CD8-positive, alpha-beta memory T cell (primary cell): Measurements from ENCODE around the gene MYPN. TPM values are rescaled to one million over a fixed set of nuclear protein-coding genes. Genes with fewer than 3 reads are reported as not detected.
A peak's percentile ranks its signal among the peaks of the same experiment; 100 is the strongest.
"Not testable (repeated sequence)": the region's sequence is repeated elsewhere in the genome, so short reads cannot be mapped to it uniquely, and the experiment has no call there.

Experiments used
- CTCF ChIA-PET: fragments of 350-600 bp; sonication (Branson Sonifier 250); formaldehyde crosslinking; loops from one replicate; lab custom pipeline; 2021; ENCODE audit warnings: antibody characterized with exemption; lab: Charles Lee
- POLR2A ChIA-PET: fragments of 350-600 bp; sonication (Branson Sonifier 250); formaldehyde crosslinking; loops from one replicate; lab custom pipeline; 2021; ENCODE audit warnings: antibody characterized with exemption; lab: Charles Lee
- DNase-seq, 5 donors: peaks; one replicate each; pipeline versions ENCODE4 v3.0.0 to v3.0.0-alpha.2; 2020 to 2022; ENCODE audit warnings: mixed read lengths in 1 of 5
- H3K27ac ChIP-seq: one replicate; pipeline ENCODE4 v1.7.0; 2013; ENCODE audit warnings: low read depth, mild to moderate bottlenecking, low read length, moderate library complexity
- H3K27me3 ChIP-seq: 2 replicates; pipeline ENCODE4 v1.7.0; 2013; ENCODE audit warnings: low read length, mild to moderate bottlenecking; ENCODE audit not compliant: insufficient read depth, poor library complexity, severe bottlenecking
- H3K36me3 ChIP-seq: 2 replicates; pipeline ENCODE4 v1.7.0; 2013; ENCODE audit warnings: mild to moderate bottlenecking, low read length, moderate library complexity; ENCODE audit not compliant: insufficient read depth
- H3K4me1 ChIP-seq: 2 replicates; pipeline ENCODE4 v1.7.0; 2013; ENCODE audit warnings: mild to moderate bottlenecking, low read length, moderate library complexity; ENCODE audit not compliant: insufficient read depth
- H3K4me3 ChIP-seq: 2 replicates; pipeline ENCODE4 v1.7.0; 2013; ENCODE audit warnings: mild to moderate bottlenecking, low read length
- H3K9me3 ChIP-seq: 2 replicates; pipeline ENCODE4 v1.7.0; 2013; ENCODE audit warnings: mild to moderate bottlenecking, low read length
- H3K27ac Mint-ChIP-seq, 8 donors: one replicate each; pipeline ENCODE4 v1.8.0; 2020 to 2021; ENCODE audit warnings: mixed read lengths in 8 of 8, mild to moderate bottlenecking in 6 of 8, inconsistent platforms in 3 of 8, moderate library complexity in 3 of 8
- H3K27me3 Mint-ChIP-seq, 2 donors: one replicate each; pipeline ENCODE4 v1.8.0; 2020 to 2021; ENCODE audit warnings: mixed read lengths in 2 of 2, mild to moderate bottlenecking in 1 of 2, moderate library complexity in 1 of 2
- H3K36me3 Mint-ChIP-seq, 3 donors: one replicate each; pipeline ENCODE4 v1.8.0; 2020 to 2021; ENCODE audit warnings: mixed read lengths in 3 of 3, inconsistent platforms in 1 of 3, mild to moderate bottlenecking in 1 of 3
- H3K4me1 Mint-ChIP-seq, 3 donors: one replicate each; pipeline ENCODE4 v1.8.0; 2020 to 2021; ENCODE audit warnings: mixed read lengths in 3 of 3, inconsistent platforms in 1 of 3, mild to moderate bottlenecking in 1 of 3
- H3K4me3 Mint-ChIP-seq, 7 donors: one replicate each; pipeline ENCODE4 v1.8.0; 2020 to 2021; ENCODE audit warnings: mixed read lengths in 7 of 7, mild to moderate bottlenecking in 6 of 7, moderate library complexity in 4 of 7, inconsistent platforms in 2 of 7
- H3K9me3 Mint-ChIP-seq, 5 donors: one replicate each; pipeline ENCODE4 v1.8.0; 2020 to 2022; ENCODE audit warnings: mixed read lengths in 5 of 5, mild to moderate bottlenecking in 3 of 5, moderate library complexity in 2 of 5, inconsistent platforms in 1 of 5
- polyA plus RNA-seq: library from polyadenylated mRNA; unstranded; fragments of 300-500 nt; fragmentation: Illumina TruSeq; gene quantifications from one replicate; pipeline ENCODE4 v1.2.3, GENCODE V29; 2021
- total RNA-seq, 2 experiments: library from RNA; stranded (reverse); gene quantifications; one replicate each; pipeline ENCODE4 v1.2.3, GENCODE V29; 2021

MYPN gene
- total and polyA plus RNA-seq, 3 experiments from 2014 or later, result not detected

- ChIA-PET POLR2A (no interaction called here), CTCF (no interaction called here)
- Mint-ChIP-seq H3K27ac (no peak overlapping the region), H3K36me3 (no peaks in the 10 kb centered on the region), H3K27me3 (peaks cover 6 to 32% of the 10 kb centered on the region in 2 donors), H3K4me1 (no peaks in the 10 kb centered on the region), H3K4me3 (no peak overlapping the region), H3K9me3 (no peaks in the 10 kb centered on the region)
- H3K27me3 ChIP-seq, result no peaks in the 10 kb centered on the region
- no peak overlapping the region for H3K4me3 ChIP-seq
- H3K27ac ChIP-seq, result no peak overlapping the region
- H3K9me3 ChIP-seq, result no peaks in the 10 kb centered on the region
- H3K4me1 ChIP-seq, result no peaks in the 10 kb centered on the region
- DNase-seq, result no peak
- H3K36me3 ChIP-seq, result no peaks in the 10 kb centered on the region
Measured at GRCh38 chr10:68184546-68184945, 75.3 kb downstream of the MYPN start.

GRCh38 chr10:68185085-68185484 lies 75.8 kb downstream of the MYPN start:
- Mint-ChIP-seq H3K36me3 (no peaks in the 10 kb centered on the region), H3K27me3 (peaks cover 6 to 33% of the 10 kb centered on the region in 2 donors), H3K9me3 (no peaks in the 10 kb centered on the region), H3K27ac (no peak overlapping the region), H3K4me3 (no peak overlapping the region), H3K4me1 (no peaks in the 10 kb centered on the region)
- DNase-seq, result no peak
- ChIA-PET POLR2A (no interaction called here), CTCF (no interaction called here)
- Histone ChIP-seq H3K36me3 (no peaks in the 10 kb centered on the region), H3K27ac (no peak overlapping the region), H3K27me3 (no peaks in the 10 kb centered on the region), H3K4me3 (no peak overlapping the region), H3K4me1 (no peaks in the 10 kb centered on the region), H3K9me3 (no peaks in the 10 kb centered on the region)

GRCh38 chr10:68188835-68189234 lies 79.5 kb downstream of the MYPN start:
- DNase-seq, result no peak
- H3K27ac ChIP-seq, result no peak overlapping the region
- Mint-ChIP-seq H3K27me3 (peaks cover 10 to 42% of the 10 kb centered on the region in 2 donors), H3K27ac (no peak overlapping the region), H3K4me3 (no peak overlapping the region), H3K4me1 (no peaks in the 10 kb centered on the region), H3K36me3 (no peaks in the 10 kb centered on the region), H3K9me3 (peaks cover 0 to 4% (median 0%) of the 10 kb centered on the region in 5 donors)
- ChIA-PET POLR2A (no interaction called here), CTCF (interaction anchor here (1.2 kb wide), 1 partner anchor 24 kb away, joined by 3 read pairs; no protein-coding TSS in a partner anchor)
- no peak overlapping the region for H3K4me3 ChIP-seq
- no peaks in the 10 kb centered on the region for H3K27me3 ChIP-seq
- no peaks in the 10 kb centered on the region for H3K36me3 ChIP-seq
- H3K9me3 ChIP-seq, result no peaks in the 10 kb centered on the region
- no peaks in the 10 kb centered on the region for H3K4me1 ChIP-seq

GRCh38 chr10:68192113-68192512 lies 82.8 kb downstream of the MYPN start:
- no peak overlapping the region for H3K27ac ChIP-seq
- H3K4me1 ChIP-seq, result no peaks in the 10 kb centered on the region
- ChIA-PET CTCF (no interaction called here), POLR2A (no interaction called here)
- H3K4me3 ChIP-seq, result no peak overlapping the region
- H3K27me3 ChIP-seq, result no peaks in the 10 kb centered on the region
- H3K4me3 Mint-ChIP-seq, result no peak overlapping the region
- peaks cover 0 to 4% (median 0%) of the 10 kb centered on the region in 5 donors for H3K9me3 Mint-ChIP-seq
- no peaks in the 10 kb centered on the region for H3K36me3 ChIP-seq
- no peaks in the 10 kb centered on the region for H3K36me3 Mint-ChIP-seq
- H3K27me3 Mint-ChIP-seq, result peaks cover 8 to 41% of the 10 kb centered on the region in 2 donors
- no peaks in the 10 kb centered on the region for H3K9me3 ChIP-seq
- no peaks in the 10 kb centered on the region for H3K4me1 Mint-ChIP-seq
- H3K27ac Mint-ChIP-seq, result no peak overlapping the region
- no peak for DNase-seq

- DNase-seq, result no peak
- Histone ChIP-seq H3K36me3 (no peaks in the 10 kb centered on the region), H3K27me3 (peaks cover 3% of the 10 kb centered on the region), H3K4me3 (no peak overlapping the region), H3K4me1 (no peaks in the 10 kb centered on the region), H3K9me3 (no peaks in the 10 kb centered on the region), H3K27ac (no peak overlapping the region)
- Mint-ChIP-seq H3K4me1 (no peaks in the 10 kb centered on the region), H3K27me3 (peaks cover 10 to 59% of the 10 kb centered on the region in 2 donors), H3K27ac (no peak overlapping the region), H3K36me3 (peaks cover 0 to 1% (median 0%) of the 10 kb centered on the region in 3 donors), H3K4me3 (no peak overlapping the region), H3K9me3 (peaks cover 0 to 4% (median 0%) of the 10 kb centered on the region in 5 donors)
- ChIA-PET POLR2A (no interaction called here), CTCF (no interaction called here)
Measured at GRCh38 chr10:68194290-68194689, 85.0 kb downstream of the MYPN start.

GRCh38 chr10:68195776-68196175 lies 86.5 kb downstream of the MYPN start:
- H3K4me3 Mint-ChIP-seq, H3K4me3 ChIP-seq, H3K4me1 Mint-ChIP-seq, H3K4me1 ChIP-seq, H3K36me3 Mint-ChIP-seq, H3K27ac Mint-ChIP-seq, H3K27me3 ChIP-seq, H3K9me3 ChIP-seq, POLR2A ChIA-PET, DNase-seq, CTCF ChIA-PET, H3K9me3 Mint-ChIP-seq, H3K36me3 ChIP-seq, H3K27ac ChIP-seq: not testable (repeated sequence)
- peaks cover 23 to 65% of the 10 kb centered on the region in 2 donors for H3K27me3 Mint-ChIP-seq

GRCh38 chr10:68196701-68197100 lies 87.4 kb downstream of the MYPN start:
- Mint-ChIP-seq H3K27me3 (peaks cover 24 to 67% of the 10 kb centered on the region in 2 donors), H3K4me3 (no peak overlapping the region), H3K9me3 (peaks cover 0 to 6% (median 0%) of the 10 kb centered on the region in 5 donors), H3K36me3 (peaks cover 0 to 6% (median 0%) of the 10 kb centered on the region in 3 donors), H3K27ac (no peak overlapping the region), H3K4me1 (no peaks in the 10 kb centered on the region)
- ChIA-PET CTCF (no interaction called here), POLR2A (no interaction called here)
- H3K4me1 ChIP-seq, result no peaks in the 10 kb centered on the region
- DNase-seq, result no peak
- H3K27ac ChIP-seq, result no peak overlapping the region
- H3K36me3 ChIP-seq, result no peaks in the 10 kb centered on the region
- H3K4me3 ChIP-seq, result no peak overlapping the region
- peaks cover 6% of the 10 kb centered on the region for H3K27me3 ChIP-seq
- H3K9me3 ChIP-seq, result no peaks in the 10 kb centered on the region

GRCh38 chr10:68202960-68203353 lies 93.7 kb downstream of the MYPN start:
- Histone ChIP-seq H3K4me3 (no peak overlapping the region), H3K27ac (no peak overlapping the region), H3K36me3 (no peaks in the 10 kb centered on the region), H3K9me3 (no peaks in the 10 kb centered on the region), H3K4me1 (no peaks in the 10 kb centered on the region), H3K27me3 (peaks cover 10% of the 10 kb centered on the region)
- POLR2A ChIA-PET, result no interaction called here
- Mint-ChIP-seq H3K4me3 (no peak overlapping the region), H3K9me3 (peaks cover 0 to 2% (median 0%) of the 10 kb centered on the region in 5 donors), H3K27ac (peak overlapping the region in 1 of 8 donors; percentile 31), H3K36me3 (peaks cover 0 to 6% (median 0%) of the 10 kb centered on the region in 3 donors), H3K27me3 (peaks cover 37 to 59% of the 10 kb centered on the region in 2 donors), H3K4me1 (no peaks in the 10 kb centered on the region)
- DNase-seq, result no peak
- CTCF ChIA-PET, result no interaction called here
